NOMO-1 treated with dmso at 0.1 percent for 144 hours (cell line): Measurements from ENCODE around the gene KRT8.
"Not testable (repeated sequence)": the region's sequence is repeated elsewhere in the genome, so short reads cannot be mapped to it uniquely, and the experiment has no call there.

Experiments
- DNase-seq: peaks from one replicate; lab custom pipeline; 2025; ENCODE audit not compliant: unreplicated experiment; lab: John Stamatoyannopoulos, UW

The KRT8 gene

GRCh38 chr12:52874573-52875435 is 30.1 kb downstream of the KRT8 start:
- DNase-seq: no peak

- DNase-seq: peak; percentile 44
Observed at GRCh38 chr12:52873832-52874572, 30.9 kb downstream of the KRT8 start.

- no peak for DNase-seq
Observed at GRCh38 chr12:52873513-52873831, 31.4 kb downstream of the KRT8 start.

- no peak for DNase-seq
Observed at GRCh38 chr12:52872644-52873389, 32.1 kb downstream of the KRT8 start.

- DNase-seq: no peak
Observed at GRCh38 chr12:52871291-52872039, 33.4 kb downstream of the KRT8 start.

GRCh38 chr12:52870361-52871290 is 34.2 kb downstream of the KRT8 start:
- peak; percentile 39 for DNase-seq

GRCh38 chr12:52867642-52868041 is 37.2 kb downstream of the KRT8 start:
- no peak for DNase-seq

GRCh38 chr12:52867152-52867551 is 37.7 kb downstream of the KRT8 start:
- no peak for DNase-seq

GRCh38 chr12:52865090-52865944 is 39.6 kb downstream of the KRT8 start:
- no peak for DNase-seq

GRCh38 chr12:52862023-52862422 is 42.9 kb downstream of the KRT8 start:
- DNase-seq: no peak

GRCh38 chr12:52861511-52861910 is 43.4 kb downstream of the KRT8 start:
- DNase-seq: no peak

GRCh38 chr12:52860102-52860823 is 44.6 kb downstream of the KRT8 start:
- no peak for DNase-seq

GRCh38 chr12:52857500-52857899 is 47.4 kb downstream of the KRT8 start:
- DNase-seq: no peak

GRCh38 chr12:52856787-52857186 is 48.1 kb downstream of the KRT8 start:
- no peak for DNase-seq

GRCh38 chr12:52856077-52856476 is 48.8 kb downstream of the KRT8 start:
- not testable (repeated sequence) for DNase-seq

- no peak for DNase-seq
Observed at GRCh38 chr12:52851787-52852186, 53.1 kb downstream of the KRT8 start.

GRCh38 chr12:52850681-52851080 is 54.2 kb downstream of the KRT8 start:
- no peak for DNase-seq

GRCh38 chr12:52849511-52849910 is 55.4 kb downstream of the KRT8 start:
- no peak for DNase-seq
